Thyroid gland (tissue), 4 donors: ENCODE results near the gene REPS1. TPM values are rescaled to one million over a fixed set of nuclear protein-coding genes. Genes with fewer than 3 reads are reported as not detected.

Experiments used
- DNase-seq, 2 donors: peaks; one replicate each; pipeline ENCODE4 v3.0.0-alpha.2; 2019
- H3K27ac ChIP-seq, 3 donors: fragments of 200-600 bp; sonication (generic); 1 replicate in 2 of 3; 2 replicates in 1 of 3; pipeline ENCODE4 v1.5.1; 2016 to 2019; ENCODE audit warnings: mild to moderate bottlenecking in 1 of 3, moderate library complexity in 1 of 3
- H3K27me3 ChIP-seq: fragments of 200-600 bp; sonication (generic); one replicate; pipeline ENCODE4 v1.5.1; 2019
- H3K36me3 ChIP-seq, 2 donors: fragments of 200-600 bp; sonication (generic); one replicate each; pipeline ENCODE4 v1.5.1; 2016 to 2019
- H3K4me1 ChIP-seq, 2 donors: fragments of 200-600 bp; sonication (generic); one replicate each; pipeline ENCODE4 v1.5.1; 2017 to 2019
- H3K4me3 ChIP-seq, 3 donors: fragments of 200-600 bp; sonication (generic); replicated peaks in 1 of 3; 1 replicate in 2 of 3; 2 replicates in 1 of 3; pipeline ENCODE4 v1.5.1; 2016; ENCODE audit warnings: mild to moderate bottlenecking in 1 of 3
- H3K9me3 ChIP-seq: fragments of 200-600 bp; sonication (generic); one replicate; pipeline ENCODE4 v1.5.1; 2017
- POLR2A ChIP-seq, 2 donors: fragments of 450-650 bp; IDR thresholded peaks; one replicate each; pipeline ENCODE4 v1.6.1; 2017; ENCODE audit warnings: antibody characterized with exemption in 2 of 2, mild to moderate bottlenecking in 2 of 2, moderate library complexity in 1 of 2
- WGBS, 2 donors: methylation state at CpG; one replicate each; pipeline ENCODE4 v1.1.5; 2017; 5-methylcytosine and 5-hydroxymethylcytosine counted together
- intact Hi-C: fragments of 100-400 bp; cut with DNase I; formaldehyde crosslinking; loops from one replicate; pipeline ENCODE4 v1.15.1; 2023
- total RNA-seq, 4 donors: library from RNA; depleted of rRNA; stranded (reverse); fragments of >200 nt; gene quantifications; one replicate each; pipeline ENCODE4 v1.2.3, GENCODE V29; 2016
- TF ChIP-seq, protein P1 (sequence below), 6 experiments: fragments of 200-600 bp in 3 of 6; fragments of 450-650 bp in 3 of 6; sonication (generic) in 3 of 6; IDR thresholded peaks; one replicate each; pipeline ENCODE4 v1.5.1; 2016 to 2019; ENCODE audit warnings: antibody characterized with exemption in 6 of 6, mild to moderate bottlenecking in 2 of 6, inconsistent platforms in 1 of 6, moderate library complexity in 1 of 6

REPS1 gene
- total RNA-seq, 4 donors from 2014 or later = 51.5 to 93.9 (median 66.1) TPM

DNA sequence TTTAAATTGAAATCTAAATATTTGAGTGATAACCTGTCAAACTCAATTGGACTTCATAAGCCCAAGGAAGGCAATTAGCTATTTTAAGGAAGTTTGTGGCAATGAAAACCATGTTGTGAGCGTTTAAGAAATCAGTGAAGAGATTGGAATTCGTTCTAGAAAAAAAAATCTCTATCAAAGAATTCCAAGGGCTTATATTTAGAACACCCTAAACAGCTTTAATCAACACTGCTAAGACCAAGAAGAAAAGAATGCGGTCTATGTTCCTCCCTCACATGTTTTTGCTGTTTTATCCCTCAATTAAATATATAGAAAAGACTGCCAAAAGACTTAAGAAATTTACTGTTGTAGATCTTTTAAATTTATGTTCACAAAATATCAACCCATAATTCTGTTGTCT is 23.9 kb upstream of the REPS1 start:
- no peak overlapping the region for H3K4me3 ChIP-seq
- no peak overlapping the region for H3K27ac ChIP-seq
- DNase-seq = no peak
- no peaks in the 10 kb centered on the region for H3K36me3 ChIP-seq
- WGBS, 2 donors = 77 to 85% methylated on average over 3 of the region's 3 CpGs
- intact Hi-C loops = no loop called here
- TF ChIP-seq, protein P1, sequence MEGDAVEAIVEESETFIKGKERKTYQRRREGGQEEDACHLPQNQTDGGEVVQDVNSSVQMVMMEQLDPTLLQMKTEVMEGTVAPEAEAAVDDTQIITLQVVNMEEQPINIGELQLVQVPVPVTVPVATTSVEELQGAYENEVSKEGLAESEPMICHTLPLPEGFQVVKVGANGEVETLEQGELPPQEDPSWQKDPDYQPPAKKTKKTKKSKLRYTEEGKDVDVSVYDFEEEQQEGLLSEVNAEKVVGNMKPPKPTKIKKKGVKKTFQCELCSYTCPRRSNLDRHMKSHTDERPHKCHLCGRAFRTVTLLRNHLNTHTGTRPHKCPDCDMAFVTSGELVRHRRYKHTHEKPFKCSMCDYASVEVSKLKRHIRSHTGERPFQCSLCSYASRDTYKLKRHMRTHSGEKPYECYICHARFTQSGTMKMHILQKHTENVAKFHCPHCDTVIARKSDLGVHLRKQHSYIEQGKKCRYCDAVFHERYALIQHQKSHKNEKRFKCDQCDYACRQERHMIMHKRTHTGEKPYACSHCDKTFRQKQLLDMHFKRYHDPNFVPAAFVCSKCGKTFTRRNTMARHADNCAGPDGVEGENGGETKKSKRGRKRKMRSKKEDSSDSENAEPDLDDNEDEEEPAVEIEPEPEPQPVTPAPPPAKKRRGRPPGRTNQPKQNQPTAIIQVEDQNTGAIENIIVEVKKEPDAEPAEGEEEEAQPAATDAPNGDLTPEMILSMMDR (IDR thresholded peaks at IDR 0.05) = no peak
- TF ChIP-seq POLR2A (IDR thresholded peaks at IDR 0.05) = no peak
- no peaks in the 10 kb centered on the region for H3K9me3 ChIP-seq
- H3K4me1 ChIP-seq = peaks cover 6 to 10% of the 10 kb centered on the region in 2 donors
- H3K27me3 ChIP-seq = no peaks in the 10 kb centered on the region

DNA sequence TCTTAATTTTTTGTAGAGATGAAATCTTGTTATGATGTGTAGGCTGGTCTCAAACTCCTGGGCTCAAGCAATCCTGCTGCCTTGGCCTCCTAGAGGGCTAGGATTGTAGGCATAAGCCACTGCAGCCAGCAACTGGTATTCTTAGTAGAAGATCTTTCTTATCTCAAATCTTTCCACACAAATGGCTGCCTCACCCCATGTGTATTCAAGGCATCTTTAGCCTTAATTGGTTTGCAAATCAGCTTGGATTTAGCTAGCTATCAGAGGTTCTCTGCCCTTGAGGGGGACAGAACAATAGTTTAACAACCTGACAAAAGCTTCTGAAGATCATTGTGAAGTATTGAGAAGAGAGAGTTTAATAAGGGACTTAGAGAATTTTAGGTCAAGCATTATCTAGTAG is 22.6 kb upstream of the REPS1 start:
- no peak for TF ChIP-seq POLR2A (IDR thresholded peaks at IDR 0.05)
- TF ChIP-seq, protein P1 (IDR thresholded peaks at IDR 0.05) = no peak
- Histone ChIP-seq H3K4me1 (no peaks in the 10 kb centered on the region), H3K27ac (no peak overlapping the region), H3K4me3 (no peak overlapping the region), H3K27me3 (no peaks in the 10 kb centered on the region), H3K36me3 (no peaks in the 10 kb centered on the region), H3K9me3 (no peaks in the 10 kb centered on the region)
- DNase-seq = no peak
- intact Hi-C loops = no loop called here

GRCh38 chr6:139008117-139008516 is 20.1 kb upstream of the REPS1 start:
- intact Hi-C loops = no loop called here
- TF ChIP-seq POLR2A (IDR thresholded peaks at IDR 0.05) = no peak
- TF ChIP-seq, protein P1 (IDR thresholded peaks at IDR 0.05) = no peak
- Histone ChIP-seq H3K4me1 (no peaks in the 10 kb centered on the region), H3K27me3 (no peaks in the 10 kb centered on the region), H3K4me3 (no peak overlapping the region), H3K9me3 (no peaks in the 10 kb centered on the region), H3K27ac (no peak overlapping the region), H3K36me3 (no peaks in the 10 kb centered on the region)
- DNase-seq = no peak
- WGBS, 2 donors = 89 to 90% methylated on average over 9 of the region's 9 CpGs

DNA sequence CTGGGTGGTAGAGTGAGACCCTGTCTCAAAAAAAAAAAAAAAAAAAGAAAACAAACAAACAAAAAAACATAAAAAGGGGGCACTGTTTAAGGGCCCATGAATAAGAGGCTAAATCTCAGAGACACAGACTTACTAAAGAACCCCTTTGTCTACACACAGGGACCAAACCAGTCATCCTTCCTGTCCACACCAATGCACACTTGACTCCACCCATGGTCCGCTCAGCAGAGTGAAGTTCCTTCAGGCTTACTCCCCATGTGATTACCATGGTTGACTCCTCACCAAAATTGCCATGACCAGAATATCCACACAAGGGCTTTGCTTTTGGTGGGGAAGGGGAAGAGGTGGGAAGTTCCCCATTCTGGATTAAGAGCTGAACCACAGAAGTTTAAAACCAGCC is 19.4 kb upstream of the REPS1 start:
- Histone ChIP-seq H3K4me3 (no peak overlapping the region), H3K4me1 (no peaks in the 10 kb centered on the region), H3K36me3 (no peaks in the 10 kb centered on the region), H3K9me3 (no peaks in the 10 kb centered on the region), H3K27me3 (no peaks in the 10 kb centered on the region), H3K27ac (no peak overlapping the region)
- TF ChIP-seq, protein P1 (IDR thresholded peaks at IDR 0.05) = no peak
- no peak for TF ChIP-seq POLR2A (IDR thresholded peaks at IDR 0.05)
- 100% methylated on average over 1 of the region's 1 CpG for WGBS, 2 donors
- intact Hi-C loops = no loop called here
- no peak for DNase-seq

DNA sequence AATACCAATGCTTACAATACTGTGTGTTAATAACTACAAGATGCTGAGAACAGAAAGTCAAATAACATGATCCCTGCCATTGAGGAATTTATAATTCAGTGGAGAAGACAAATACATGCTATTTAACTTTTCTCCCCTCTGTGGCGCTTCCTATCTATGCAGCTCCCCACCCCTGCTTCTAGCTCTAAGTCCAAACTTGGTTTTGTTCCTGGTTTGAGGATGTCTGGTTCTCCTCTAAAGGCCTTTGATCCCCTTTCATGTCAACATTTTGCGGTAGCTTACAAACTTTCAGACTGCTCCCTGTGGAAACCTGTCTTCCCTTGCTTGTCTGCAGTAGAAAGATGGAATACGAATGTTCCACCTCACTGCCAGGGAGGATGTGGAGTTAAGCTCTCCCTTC is 18.4 kb upstream of the REPS1 start:
- WGBS, 2 donors = 91 to 98% methylated on average over 3 of the region's 3 CpGs
- TF ChIP-seq POLR2A (IDR thresholded peaks at IDR 0.05) = no peak
- TF ChIP-seq, protein P1 (IDR thresholded peaks at IDR 0.05) = no peak
- H3K9me3 ChIP-seq = no peaks in the 10 kb centered on the region
- no peaks in the 10 kb centered on the region for H3K36me3 ChIP-seq
- no peaks in the 10 kb centered on the region for H3K27me3 ChIP-seq
- H3K4me3 ChIP-seq = no peak overlapping the region
- intact Hi-C loops = no loop called here
- no peaks in the 10 kb centered on the region for H3K4me1 ChIP-seq
- DNase-seq = no peak
- H3K27ac ChIP-seq = no peak overlapping the region
